Activated T-cell treated with anti-CD3 and anti-CD28 coated beads, Interleukin-2, amount 50 U/mL, for 1 hour (primary cell): Measurements from ENCODE around the gene FBRS.

Experiments
- DNase-seq: peaks from one replicate; pipeline ENCODE4 v3.0.0-alpha.2; 2020

FBRS gene

GRCh38 chr16:30645727-30646126 lies 12.5 kb upstream of the FBRS start:
- DNase-seq: no peak

DNA sequence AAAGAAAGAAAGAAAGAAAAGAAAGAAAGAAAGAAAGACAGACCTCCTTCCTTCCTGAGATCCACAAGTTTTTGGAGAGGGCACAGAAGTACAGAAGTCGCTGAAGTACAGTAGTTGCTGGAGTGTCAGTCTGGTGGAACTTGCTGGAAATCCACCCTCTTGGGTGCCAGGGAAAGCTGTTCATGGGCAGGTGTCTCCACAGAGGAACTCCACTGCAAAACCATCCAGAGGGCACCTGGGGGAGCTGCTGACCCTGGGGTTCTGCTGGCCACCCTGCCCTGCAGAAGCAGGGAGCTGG lies 11.0 kb upstream of the FBRS start:
- DNase-seq: no peak

GRCh38 chr16:30649725-30650368 lies 8.4 kb upstream of the FBRS start:
- no peak for DNase-seq

GRCh38 chr16:30650369-30651123 lies 7.7 kb upstream of the FBRS start, which contains the start of gene PRR14:
PRR14 (plus strand) TSS chr16:30650960; CDS start chr16:30651646, 686 bp downstream.
- peak; percentile 97 for DNase-seq

- DNase-seq: peak; percentile 81
Observed at GRCh38 chr16:30651124-30652004, 6.9 kb upstream of the FBRS start.

- no peak for DNase-seq
Observed at GRCh38 chr16:30652005-30652296, 6.3 kb upstream of the FBRS start.

DNA sequence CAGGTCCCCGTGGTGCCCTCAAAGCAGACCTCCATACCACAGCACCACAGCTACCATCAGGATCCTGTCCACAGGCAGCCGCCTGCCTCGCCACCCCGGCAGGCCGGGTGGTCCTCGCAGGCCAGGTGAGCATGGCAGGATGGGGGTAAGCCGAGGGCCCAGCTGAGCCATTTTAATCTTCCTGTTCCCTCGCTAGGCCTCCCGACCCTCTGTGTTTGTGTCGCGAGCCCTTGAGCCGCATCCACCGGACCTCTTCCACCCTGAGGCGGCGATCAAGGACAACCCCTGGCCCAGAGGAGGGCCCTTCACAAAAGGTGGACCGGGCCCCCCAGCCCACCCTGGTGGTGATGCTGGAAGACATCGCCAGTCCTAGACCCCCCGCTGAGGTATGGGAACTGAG lies 5.5 kb upstream of the FBRS start:
- no peak for DNase-seq

- DNase-seq: no peak
Observed at GRCh38 chr16:30654856-30655255, 3.4 kb upstream of the FBRS start.

DNA sequence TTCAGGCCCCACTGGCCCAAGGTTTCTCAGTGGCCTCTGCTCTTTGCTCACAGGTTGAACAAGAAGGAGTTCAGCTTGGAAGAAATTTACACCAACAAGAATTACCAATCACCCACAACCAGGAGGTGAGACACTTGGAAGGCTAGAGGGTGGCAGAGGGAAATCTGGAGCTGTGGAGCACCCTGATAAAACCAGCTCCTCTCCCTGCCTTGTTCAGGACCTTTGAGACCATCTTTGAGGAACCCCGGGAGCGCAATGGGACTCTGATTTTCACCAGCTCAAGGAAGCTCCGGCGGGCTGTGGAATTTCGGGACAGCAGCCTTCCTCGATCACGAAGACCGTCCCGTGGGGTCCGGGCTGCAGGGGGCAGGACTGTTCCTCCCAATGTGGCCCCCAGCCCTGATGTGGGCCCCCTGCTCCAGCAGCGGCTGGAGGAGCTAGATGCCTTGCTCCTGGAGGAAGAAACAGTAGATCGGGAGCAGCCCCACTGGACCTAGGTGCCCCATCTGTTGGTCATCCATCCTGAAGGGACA lies 2.4 kb upstream of the FBRS start:
- no peak for DNase-seq

- no peak for DNase-seq
Observed at GRCh38 chr16:30656388-30656787, 1.8 kb upstream of the FBRS start.

DNA sequence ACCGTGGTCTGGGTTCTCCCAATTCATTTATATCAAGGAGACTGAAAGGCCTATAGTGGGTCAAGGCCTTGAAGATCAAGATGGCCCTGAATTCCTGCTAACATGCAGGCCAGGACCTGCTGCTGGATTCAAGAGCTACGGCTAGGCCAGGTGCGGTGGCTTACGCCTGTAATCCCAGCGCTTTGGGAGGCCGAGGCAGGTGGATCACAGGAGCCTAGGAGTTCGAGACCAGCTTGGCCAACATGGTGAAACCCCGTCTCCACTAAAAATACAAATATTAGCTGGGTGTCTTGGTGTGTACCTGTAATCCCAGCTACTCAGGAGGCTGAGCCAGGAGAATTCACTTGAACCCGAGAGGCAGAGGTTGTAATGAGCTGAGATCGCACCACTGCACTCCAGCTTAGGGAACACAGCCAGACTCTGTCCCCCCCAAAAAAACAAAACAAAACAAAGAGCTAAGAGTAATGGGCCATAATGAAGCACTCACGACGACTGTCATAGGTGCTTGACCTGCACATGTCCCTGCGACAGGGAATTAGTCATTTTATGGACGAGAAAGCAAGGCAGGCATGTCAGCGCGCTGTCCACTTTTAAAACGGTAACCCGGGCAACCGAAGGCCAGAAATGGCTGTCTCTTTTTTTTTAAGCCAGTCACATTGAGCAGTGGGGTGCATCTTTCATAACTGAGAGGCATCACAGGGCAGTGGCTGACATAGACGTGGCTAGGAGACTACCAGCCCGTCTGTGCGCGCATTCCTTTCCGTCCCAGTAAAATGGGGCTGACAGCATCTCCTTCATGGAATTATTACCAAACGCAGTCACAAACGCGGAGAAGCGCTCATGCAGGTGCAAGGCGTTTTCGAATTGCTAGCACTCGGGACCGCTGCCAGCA lies 1.0 kb upstream of the FBRS start:
- no peak for DNase-seq

DNA sequence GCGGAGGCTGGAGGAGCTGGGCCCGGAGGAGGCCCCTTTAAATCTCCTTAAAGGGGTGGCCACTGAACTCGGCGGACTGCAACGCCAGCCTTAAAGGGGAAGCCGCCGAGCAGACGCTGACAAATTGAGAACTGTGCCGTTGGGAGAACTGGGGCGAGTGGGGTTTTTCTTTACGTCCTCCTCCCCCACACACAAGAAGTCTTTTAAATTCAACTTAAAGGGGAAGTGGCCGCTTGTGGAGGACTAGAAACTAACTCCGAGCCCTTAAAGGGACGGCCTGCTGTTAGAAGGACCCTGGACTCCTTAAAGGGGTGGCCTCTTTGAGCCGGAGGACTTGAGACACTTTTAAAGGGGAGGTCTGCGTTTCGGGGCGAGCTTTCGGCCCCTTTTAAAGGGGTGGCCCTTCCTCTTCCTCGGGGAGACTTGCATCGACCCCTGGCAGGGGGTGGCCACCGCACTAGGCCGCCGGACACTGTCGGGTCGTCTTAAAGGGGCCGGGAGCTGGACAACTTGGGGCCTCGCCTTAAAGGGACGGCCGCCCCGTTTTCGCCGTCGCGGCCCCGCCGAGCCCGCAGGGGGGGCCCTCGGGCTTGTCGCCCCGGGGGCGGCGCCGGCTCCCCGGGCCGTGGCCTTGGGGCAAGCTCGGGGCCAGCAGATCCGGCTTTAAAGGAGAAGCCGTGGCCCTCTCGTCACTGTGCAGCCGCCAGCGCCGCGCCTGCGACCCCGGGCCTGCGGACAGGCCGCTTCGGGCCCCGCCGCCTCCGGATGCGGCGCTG lies 688 bp downstream of the FBRS start:
- no peak for DNase-seq

GRCh38 chr16:30659507-30660423 lies 1.5 kb downstream of the FBRS start:
- DNase-seq: peak; percentile 61

DNA sequence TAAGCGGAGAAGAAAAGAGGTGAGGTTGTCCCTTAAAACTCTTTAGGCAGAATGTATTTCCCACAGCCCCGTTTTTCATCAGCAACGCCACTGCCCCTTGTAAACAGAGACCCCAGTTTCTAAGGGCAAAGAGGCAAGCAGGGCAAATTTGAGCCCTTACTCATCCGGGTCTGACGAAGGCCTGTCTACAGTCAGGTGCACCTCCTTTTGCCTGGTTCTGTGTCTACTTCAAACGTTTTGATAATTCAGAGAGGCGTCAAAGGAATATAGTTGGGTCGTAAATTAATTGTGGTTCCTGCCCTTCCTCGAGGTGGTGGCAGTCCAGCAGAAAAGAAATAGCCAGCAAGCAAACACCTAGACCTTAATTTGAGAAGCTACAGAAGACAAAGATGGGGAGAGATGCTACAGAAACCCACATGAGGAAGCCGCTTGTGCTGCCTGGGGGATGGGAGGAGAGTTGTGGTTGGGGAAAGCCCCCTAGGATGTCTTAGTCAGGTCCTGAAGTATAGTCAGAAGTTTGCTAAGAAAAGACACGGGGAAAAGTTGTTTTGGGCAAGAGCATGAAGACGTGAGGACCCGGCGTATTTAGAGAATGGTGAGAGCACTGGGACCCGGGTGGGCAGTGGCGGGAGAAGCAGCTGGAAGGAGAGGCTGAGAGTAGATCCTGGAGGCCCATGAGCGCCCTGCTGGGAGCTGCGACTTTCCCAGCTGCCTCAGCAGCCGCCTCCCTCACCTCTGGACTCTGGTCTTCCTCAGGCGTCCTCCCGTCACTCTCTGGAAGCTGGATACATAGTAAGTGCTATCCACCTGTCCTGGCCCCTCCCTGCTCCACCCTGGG lies 2.4 kb downstream of the FBRS start:
- DNase-seq: peak; percentile 70

DNA sequence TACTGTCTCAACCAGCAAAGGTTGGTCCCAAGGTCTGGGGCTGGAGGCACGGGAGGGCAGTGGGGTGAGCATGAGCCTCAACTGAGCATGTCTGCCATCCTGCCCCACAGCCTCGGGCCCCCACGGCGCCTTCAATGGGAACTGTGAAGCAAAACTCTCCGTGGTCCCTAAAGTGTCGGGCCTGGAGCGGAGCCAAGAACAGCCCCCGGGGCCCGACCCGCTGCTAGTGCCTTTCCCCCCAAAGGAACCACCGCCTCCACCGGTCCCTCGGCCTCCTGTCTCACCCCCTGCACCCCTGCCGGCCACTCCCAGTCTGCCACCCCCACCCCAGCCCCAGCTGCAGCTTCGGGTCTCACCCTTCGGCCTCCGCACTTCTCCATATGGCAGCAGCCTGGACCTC lies 4.2 kb downstream of the FBRS start:
- no peak for DNase-seq

DNA sequence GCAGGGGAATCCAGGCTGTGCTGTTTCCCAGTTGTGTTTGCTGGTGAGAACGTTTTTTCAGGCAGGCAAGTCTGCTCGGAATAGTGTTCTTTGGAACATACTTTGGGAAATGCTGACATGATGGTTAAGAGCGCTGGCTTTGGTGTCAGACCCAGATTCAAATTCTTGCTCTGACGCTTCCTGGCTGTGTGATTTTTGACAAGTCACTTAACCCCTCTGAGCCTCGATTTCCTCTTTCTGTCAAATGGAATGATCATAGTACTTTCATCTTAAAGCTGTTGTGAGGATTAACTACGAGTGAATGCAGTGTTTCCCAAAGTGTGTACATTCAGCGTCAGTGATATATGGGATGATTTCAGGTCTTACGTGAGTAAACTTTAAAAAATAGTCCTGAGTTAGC lies 4.8 kb downstream of the FBRS start:
- no peak for DNase-seq

DNA sequence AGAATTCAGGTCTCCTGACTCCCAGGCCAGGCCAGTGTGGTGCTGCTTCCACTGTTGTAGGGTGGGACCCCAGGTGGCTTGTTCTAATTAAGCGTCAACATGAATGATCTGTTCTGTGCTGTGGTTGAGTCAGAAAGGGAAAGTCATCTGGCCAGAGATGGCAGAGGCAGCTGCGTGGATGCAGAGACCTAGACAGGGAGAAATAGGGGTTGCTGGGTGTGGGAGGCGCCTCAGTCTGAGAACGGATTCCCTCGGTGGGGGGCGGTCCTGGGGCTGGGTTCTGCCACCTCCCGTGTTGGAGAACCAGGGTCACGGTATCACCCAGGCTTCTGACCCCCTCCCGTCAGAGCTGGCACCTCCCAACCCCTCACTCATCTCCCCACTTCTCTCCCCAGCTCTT lies 5.6 kb downstream of the FBRS start:
- no peak for DNase-seq

DNA sequence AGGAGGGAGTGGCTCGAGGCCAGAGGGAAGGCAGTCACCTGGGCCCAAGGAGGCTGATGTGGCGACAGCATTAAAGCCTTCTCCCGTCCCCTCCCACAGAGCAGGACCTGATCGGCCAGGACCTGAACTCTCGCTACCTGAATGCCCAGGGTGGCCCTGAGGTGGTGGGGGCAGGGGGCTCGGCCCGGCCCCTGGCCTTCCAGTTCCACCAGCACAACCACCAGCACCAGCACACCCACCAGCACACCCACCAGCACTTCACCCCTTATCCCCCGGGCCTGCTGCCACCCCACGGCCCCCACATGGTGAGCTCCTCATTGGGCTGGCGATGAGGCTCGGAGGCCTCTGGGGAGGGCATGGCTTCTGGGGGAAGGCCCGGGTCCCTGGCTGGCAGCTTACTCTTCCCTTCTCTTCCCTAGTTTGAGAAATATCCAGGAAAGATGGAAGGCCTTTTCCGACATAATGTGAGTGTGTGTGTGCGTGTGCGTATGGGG lies 6.4 kb downstream of the FBRS start:
- no peak for DNase-seq

GRCh38 chr16:30665155-30665829 lies 7.1 kb downstream of the FBRS start:
- no peak for DNase-seq
